ENCODE data around the gene PTCH2. TPM values are rescaled to one million over a fixed set of nuclear protein-coding genes. Genes with fewer than 3 reads are reported as not detected.
A peak's percentile ranks its signal among the peaks of the same experiment; 100 is the strongest.

PTCH2 gene
- total and polyA plus RNA-seq, 2 of the 13 experiments (the other 11 are each of a cell fraction or from before 2014, with no cell fraction given): 0.60 to 1.5 TPM

DNA sequence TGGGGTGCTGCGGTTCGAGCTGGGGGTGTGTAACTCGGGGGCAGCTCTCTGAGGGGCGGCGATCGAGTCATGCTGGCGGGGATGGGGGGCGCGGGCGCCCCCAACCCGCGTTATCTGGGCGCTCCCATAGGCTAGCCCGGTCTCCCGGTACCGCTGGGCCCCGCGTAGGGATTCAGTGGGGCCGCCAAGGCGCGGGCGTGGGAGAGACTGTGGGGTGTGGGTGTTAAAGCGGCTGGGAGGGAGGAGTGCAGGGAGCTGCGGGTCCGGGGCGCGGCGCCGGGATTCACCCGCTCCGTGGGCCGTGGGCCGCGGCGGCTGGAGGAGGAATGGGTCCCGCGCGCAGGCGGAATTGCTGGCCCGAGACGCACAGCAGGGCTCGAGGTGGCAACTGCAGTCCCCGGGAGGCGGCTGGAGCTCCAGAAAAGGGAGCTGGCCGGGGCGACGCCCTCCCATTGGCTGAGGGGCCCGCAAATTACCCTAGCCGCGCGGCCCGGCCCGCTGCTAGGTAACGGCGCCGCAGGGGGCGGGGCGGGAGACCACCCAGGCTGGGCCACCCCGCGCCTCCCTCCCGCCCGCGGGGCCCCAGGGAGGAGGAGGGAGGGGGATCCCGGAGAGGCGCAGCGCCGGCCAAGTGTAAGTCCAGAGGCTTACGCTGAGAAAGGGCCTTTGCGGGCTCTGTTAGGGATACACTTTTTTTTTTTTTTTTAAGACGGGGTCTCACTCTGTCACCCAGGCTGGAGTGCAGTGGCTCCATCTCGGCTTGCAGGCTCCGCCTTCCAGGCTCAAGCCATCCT, at the start of gene PTCH2 (continued):
- TF ChIP-seq ZNF660 (CRISPR knock-in tag; IDR thresholded peaks at IDR 0.05; ENCODE audit: borderline replicate concordance, low read depth) (no peak), ZNF83 (CRISPR knock-in tag; IDR thresholded peaks at IDR 0.05; ENCODE audit: borderline replicate concordance) (no peak), MAF1 (CRISPR knock-in tag; IDR thresholded peaks at IDR 0.05; ENCODE audit: borderline replicate concordance) (no peak), THAP11 (CRISPR knock-in tag; IDR thresholded peaks at IDR 0.05) (no peak; the same call in 1 of the 2 replicates), NFE2L1 (CRISPR knock-in tag; IDR thresholded peaks at IDR 0.05; ENCODE audit: borderline replicate concordance) (no peak), AGO2 (optimal IDR thresholded peaks at IDR 0.05; ENCODE audit: low read depth, low read length) (peak; percentile 38), TEAD2 (CRISPR knock-in tag; IDR thresholded peaks at IDR 0.05) (no peak)
- TF ChIP-seq, protein P1, sequence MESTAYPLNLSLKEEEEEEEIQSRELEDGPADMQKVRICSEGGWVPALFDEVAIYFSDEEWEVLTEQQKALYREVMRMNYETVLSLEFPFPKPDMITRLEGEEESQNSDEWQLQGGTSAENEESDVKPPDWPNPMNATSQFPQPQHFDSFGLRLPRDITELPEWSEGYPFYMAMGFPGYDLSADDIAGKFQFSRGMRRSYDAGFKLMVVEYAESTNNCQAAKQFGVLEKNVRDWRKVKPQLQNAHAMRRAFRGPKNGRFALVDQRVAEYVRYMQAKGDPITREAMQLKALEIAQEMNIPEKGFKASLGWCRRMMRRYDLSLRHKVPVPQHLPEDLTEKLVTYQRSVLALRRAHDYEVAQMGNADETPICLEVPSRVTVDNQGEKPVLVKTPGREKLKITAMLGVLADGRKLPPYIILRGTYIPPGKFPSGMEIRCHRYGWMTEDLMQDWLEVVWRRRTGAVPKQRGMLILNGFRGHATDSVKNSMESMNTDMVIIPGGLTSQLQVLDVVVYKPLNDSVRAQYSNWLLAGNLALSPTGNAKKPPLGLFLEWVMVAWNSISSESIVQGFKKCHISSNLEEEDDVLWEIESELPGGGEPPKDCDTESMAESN (CRISPR knock-in tag; conservative IDR thresholded peaks at IDR 0.05): no peak
- TF ChIP-seq, protein P2, sequence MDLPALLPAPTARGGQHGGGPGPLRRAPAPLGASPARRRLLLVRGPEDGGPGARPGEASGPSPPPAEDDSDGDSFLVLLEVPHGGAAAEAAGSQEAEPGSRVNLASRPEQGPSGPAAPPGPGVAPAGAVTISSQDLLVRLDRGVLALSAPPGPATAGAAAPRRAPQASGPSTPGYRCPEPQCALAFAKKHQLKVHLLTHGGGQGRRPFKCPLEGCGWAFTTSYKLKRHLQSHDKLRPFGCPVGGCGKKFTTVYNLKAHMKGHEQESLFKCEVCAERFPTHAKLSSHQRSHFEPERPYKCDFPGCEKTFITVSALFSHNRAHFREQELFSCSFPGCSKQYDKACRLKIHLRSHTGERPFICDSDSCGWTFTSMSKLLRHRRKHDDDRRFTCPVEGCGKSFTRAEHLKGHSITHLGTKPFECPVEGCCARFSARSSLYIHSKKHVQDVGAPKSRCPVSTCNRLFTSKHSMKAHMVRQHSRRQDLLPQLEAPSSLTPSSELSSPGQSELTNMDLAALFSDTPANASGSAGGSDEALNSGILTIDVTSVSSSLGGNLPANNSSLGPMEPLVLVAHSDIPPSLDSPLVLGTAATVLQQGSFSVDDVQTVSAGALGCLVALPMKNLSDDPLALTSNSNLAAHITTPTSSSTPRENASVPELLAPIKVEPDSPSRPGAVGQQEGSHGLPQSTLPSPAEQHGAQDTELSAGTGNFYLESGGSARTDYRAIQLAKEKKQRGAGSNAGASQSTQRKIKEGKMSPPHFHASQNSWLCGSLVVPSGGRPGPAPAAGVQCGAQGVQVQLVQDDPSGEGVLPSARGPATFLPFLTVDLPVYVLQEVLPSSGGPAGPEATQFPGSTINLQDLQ (CRISPR knock-in tag; IDR thresholded peaks at IDR 0.05): no peak
- TF ChIP-seq, protein P3, sequence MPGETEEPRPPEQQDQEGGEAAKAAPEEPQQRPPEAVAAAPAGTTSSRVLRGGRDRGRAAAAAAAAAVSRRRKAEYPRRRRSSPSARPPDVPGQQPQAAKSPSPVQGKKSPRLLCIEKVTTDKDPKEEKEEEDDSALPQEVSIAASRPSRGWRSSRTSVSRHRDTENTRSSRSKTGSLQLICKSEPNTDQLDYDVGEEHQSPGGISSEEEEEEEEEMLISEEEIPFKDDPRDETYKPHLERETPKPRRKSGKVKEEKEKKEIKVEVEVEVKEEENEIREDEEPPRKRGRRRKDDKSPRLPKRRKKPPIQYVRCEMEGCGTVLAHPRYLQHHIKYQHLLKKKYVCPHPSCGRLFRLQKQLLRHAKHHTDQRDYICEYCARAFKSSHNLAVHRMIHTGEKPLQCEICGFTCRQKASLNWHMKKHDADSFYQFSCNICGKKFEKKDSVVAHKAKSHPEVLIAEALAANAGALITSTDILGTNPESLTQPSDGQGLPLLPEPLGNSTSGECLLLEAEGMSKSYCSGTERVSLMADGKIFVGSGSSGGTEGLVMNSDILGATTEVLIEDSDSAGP (CRISPR knock-in tag; IDR thresholded peaks at IDR 0.05; ENCODE audit: borderline replicate concordance): peak; percentile 61; the same call in 1 of the 2 replicates
- TF ChIP-seq, protein P4, sequence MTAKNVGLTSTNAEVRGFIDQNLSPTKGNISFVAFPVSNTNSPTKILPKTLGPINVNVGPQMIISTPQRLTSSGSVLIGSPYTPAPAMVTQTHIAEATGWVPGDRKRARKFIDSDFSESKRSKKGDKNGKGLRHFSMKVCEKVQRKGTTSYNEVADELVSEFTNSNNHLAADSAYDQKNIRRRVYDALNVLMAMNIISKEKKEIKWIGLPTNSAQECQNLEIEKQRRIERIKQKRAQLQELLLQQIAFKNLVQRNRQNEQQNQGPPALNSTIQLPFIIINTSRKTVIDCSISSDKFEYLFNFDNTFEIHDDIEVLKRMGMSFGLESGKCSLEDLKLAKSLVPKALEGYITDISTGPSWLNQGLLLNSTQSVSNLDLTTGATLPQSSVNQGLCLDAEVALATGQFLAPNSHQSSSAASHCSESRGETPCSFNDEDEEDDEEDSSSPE (CRISPR knock-in tag; IDR thresholded peaks at IDR 0.05): 0 out of 2 replicates have a peak, but pooled peaks have one; percentile 25
- TF ChIP-seq, protein P5, sequence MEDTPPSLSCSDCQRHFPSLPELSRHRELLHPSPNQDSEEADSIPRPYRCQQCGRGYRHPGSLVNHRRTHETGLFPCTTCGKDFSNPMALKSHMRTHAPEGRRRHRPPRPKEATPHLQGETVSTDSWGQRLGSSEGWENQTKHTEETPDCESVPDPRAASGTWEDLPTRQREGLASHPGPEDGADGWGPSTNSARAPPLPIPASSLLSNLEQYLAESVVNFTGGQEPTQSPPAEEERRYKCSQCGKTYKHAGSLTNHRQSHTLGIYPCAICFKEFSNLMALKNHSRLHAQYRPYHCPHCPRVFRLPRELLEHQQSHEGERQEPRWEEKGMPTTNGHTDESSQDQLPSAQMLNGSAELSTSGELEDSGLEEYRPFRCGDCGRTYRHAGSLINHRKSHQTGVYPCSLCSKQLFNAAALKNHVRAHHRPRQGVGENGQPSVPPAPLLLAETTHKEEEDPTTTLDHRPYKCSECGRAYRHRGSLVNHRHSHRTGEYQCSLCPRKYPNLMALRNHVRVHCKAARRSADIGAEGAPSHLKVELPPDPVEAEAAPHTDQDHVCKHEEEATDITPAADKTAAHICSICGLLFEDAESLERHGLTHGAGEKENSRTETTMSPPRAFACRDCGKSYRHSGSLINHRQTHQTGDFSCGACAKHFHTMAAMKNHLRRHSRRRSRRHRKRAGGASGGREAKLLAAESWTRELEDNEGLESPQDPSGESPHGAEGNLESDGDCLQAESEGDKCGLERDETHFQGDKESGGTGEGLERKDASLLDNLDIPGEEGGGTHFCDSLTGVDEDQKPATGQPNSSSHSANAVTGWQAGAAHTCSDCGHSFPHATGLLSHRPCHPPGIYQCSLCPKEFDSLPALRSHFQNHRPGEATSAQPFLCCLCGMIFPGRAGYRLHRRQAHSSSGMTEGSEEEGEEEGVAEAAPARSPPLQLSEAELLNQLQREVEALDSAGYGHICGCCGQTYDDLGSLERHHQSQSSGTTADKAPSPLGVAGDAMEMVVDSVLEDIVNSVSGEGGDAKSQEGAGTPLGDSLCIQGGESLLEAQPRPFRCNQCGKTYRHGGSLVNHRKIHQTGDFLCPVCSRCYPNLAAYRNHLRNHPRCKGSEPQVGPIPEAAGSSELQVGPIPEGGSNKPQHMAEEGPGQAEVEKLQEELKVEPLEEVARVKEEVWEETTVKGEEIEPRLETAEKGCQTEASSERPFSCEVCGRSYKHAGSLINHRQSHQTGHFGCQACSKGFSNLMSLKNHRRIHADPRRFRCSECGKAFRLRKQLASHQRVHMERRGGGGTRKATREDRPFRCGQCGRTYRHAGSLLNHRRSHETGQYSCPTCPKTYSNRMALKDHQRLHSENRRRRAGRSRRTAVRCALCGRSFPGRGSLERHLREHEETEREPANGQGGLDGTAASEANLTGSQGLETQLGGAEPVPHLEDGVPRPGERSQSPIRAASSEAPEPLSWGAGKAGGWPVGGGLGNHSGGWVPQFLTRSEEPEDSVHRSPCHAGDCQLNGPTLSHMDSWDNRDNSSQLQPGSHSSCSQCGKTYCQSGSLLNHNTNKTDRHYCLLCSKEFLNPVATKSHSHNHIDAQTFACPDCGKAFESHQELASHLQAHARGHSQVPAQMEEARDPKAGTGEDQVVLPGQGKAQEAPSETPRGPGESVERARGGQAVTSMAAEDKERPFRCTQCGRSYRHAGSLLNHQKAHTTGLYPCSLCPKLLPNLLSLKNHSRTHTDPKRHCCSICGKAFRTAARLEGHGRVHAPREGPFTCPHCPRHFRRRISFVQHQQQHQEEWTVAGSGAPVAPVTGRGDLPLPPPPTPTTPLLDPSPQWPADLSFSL (CRISPR knock-in tag; IDR thresholded peaks at IDR 0.05): no peak

Measured in HepG2 (cell line).